Stimulated activated naive CD8-positive, alpha-beta T cell treated with anti-CD3 and anti-CD28 coated beads, Interleukin-15, amount 100 ng/mL, for 72 hours (primary cell): ENCODE results near the gene ATP2B3.
A peak's percentile ranks its signal among the peaks of the same experiment; 100 is the strongest.

Experiments used
- ATAC-seq: fragments of 150-1000 bp; cut with Tn5 transposase; 2 replicates; pipeline ENCODE4 v1.10.0; 2021; ENCODE audit warnings: mild to moderate bottlenecking, moderate library complexity
- DNase-seq, 2 donors: peaks; one replicate each; pipeline ENCODE4 v3.0.0; 2021 to 2022
- H3K27ac Mint-ChIP-seq, 2 donors: one replicate each; pipeline ENCODE4 v1.8.0; 2022; ENCODE audit warnings: mild to moderate bottlenecking in 2 of 2, mixed read lengths in 2 of 2, moderate library complexity in 2 of 2
- H3K27me3 Mint-ChIP-seq: one replicate; pipeline ENCODE4 v1.8.0; 2022; ENCODE audit warnings: mixed read lengths
- H3K4me1 Mint-ChIP-seq: one replicate; pipeline ENCODE4 v1.8.0; 2022; ENCODE audit warnings: mild to moderate bottlenecking, mixed read lengths
- H3K4me3 Mint-ChIP-seq, 2 donors: one replicate each; pipeline ENCODE4 v1.8.0; 2022; ENCODE audit warnings: mild to moderate bottlenecking in 2 of 2, mixed read lengths in 2 of 2, moderate library complexity in 1 of 2
- H3K9me3 Mint-ChIP-seq, 2 donors: one replicate each; pipeline ENCODE4 v1.8.0; 2022; ENCODE audit warnings: mixed read lengths in 2 of 2

Gene ATP2B3

DNA sequence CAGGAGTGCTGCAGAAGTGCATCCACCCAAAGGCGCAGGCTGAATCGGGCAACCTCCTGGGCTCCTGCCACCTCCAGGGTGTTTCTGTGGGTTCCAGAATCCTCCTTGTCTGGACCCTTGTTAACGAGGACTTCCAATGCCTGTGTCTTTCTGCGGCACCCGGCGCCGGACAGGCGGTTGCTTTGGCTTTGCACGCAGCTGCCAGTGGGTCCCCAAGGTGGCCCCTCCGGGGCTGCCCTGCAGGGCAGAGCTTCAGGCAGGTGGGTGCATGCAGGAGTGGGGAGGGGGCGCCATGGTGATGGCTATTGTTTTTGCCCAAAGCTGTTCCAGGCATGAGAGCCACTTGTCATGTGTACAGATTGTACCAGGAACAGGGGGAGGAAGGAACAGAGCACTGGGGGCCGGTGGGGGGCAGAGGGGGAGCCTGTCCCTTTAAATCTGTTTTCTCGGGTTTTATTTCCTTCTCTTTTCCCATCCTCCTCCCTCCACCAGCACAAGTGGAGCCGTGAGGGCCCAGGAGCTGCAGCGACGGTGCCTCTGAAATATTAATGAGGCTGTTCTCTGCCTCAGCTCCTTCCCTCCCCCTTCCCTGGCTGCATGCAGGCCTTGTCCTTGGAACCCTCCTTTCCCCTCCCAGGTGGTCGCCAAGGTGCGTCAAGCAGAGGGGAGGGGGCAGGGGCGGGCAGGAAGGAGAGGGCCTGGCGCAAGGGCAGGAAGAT, 13.1 kb downstream of the ATP2B3 start:
- Mint-ChIP-seq H3K27ac (no peak overlapping the region), H3K4me1 (no peaks in the 10 kb centered on the region), H3K4me3 (no peak overlapping the region), H3K9me3 (no peaks in the 10 kb centered on the region), H3K27me3 (no peaks in the 10 kb centered on the region)
- DNase-seq (no peak), ATAC-seq (no peak)

DNA sequence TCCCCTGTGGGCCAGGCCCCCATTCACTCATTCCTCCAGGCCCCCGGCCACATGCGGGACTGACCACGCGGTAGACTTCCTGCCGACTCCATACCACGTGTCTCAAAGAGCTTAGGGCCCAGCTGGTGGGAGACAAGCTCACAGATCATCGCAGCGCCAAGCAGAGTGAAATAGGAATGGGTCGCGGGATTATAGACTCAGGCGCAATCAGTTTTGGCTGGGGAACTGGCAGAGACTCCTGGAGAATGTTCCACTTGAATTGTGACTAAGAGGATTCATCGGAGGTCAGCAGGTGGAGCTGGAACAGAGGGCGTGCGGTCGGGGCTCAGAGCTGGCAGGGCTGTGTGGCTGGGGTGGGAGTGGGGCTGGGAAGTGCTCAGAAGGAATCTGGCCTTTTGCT, 15.6 kb downstream of the ATP2B3 start:
- H3K27ac Mint-ChIP-seq = no peak overlapping the region
- DNase-seq = no peak
- H3K4me3 Mint-ChIP-seq = no peak overlapping the region

DNA sequence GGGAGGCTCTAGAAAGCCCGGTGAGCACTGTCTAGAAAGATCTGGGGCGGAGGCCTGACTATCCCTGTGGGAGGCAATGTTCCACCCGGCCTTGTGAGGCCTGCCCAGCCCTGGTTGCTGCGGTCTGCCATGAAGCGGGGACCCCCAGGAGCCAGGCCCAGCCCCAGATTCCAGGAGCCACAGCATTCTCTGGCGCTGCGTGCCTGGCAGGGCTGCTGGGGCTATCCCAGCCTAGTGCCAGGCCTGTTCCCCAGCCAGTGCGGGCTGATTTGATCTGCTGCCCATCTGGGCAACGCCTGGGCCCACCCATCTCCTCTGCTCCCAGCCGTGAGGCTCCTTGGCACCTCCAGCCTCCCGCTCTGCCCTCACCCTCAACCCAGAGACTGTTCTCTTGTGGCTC, 19.6 kb downstream of the ATP2B3 start:
- Mint-ChIP-seq H3K4me3 (no peak overlapping the region), H3K4me1 (no peaks in the 10 kb centered on the region)

More for the DNA sequence above, 15.6 kb downstream of the ATP2B3 start:
- H3K9me3 Mint-ChIP-seq = no peaks in the 10 kb centered on the region
- H3K27me3 Mint-ChIP-seq = no peaks in the 10 kb centered on the region
- no peaks in the 10 kb centered on the region for H3K4me1 Mint-ChIP-seq
- ATAC-seq = no peak

GRCh38 chrX:153537526-153538295, 20.3 kb downstream of the ATP2B3 start:
- DNase-seq = no peak
- Mint-ChIP-seq H3K4me1 (no peaks in the 10 kb centered on the region), H3K9me3 (no peaks in the 10 kb centered on the region), H3K27me3 (no peaks in the 10 kb centered on the region), H3K27ac (no peak overlapping the region), H3K4me3 (no peak overlapping the region)
- no peak for ATAC-seq

More for the DNA sequence above, 19.6 kb downstream of the ATP2B3 start:
- Mint-ChIP-seq H3K9me3 (no peaks in the 10 kb centered on the region), H3K27me3 (no peaks in the 10 kb centered on the region), H3K27ac (no peak overlapping the region)
- DNase-seq = no peak
- no peak for ATAC-seq

GRCh38 chrX:153538424-153538823, 21.0 kb downstream of the ATP2B3 start:
- Mint-ChIP-seq H3K27ac (no peak overlapping the region), H3K27me3 (no peaks in the 10 kb centered on the region), H3K4me3 (no peak overlapping the region), H3K4me1 (no peaks in the 10 kb centered on the region), H3K9me3 (no peaks in the 10 kb centered on the region)
- ATAC-seq (no peak), DNase-seq (no peak)

GRCh38 chrX:153539171-153539978, 21.9 kb downstream of the ATP2B3 start:
- H3K9me3 Mint-ChIP-seq = no peaks in the 10 kb centered on the region
- no peaks in the 10 kb centered on the region for H3K4me1 Mint-ChIP-seq
- H3K27ac Mint-ChIP-seq = no peak overlapping the region
- H3K27me3 Mint-ChIP-seq = no peaks in the 10 kb centered on the region
- DNase-seq = peak; percentile 50 to 60
- ATAC-seq = peak; percentile 76
- no peak overlapping the region for H3K4me3 Mint-ChIP-seq

- no peaks in the 10 kb centered on the region for H3K27me3 Mint-ChIP-seq
- H3K27ac Mint-ChIP-seq = no peak overlapping the region
- ATAC-seq = no peak
- H3K4me3 Mint-ChIP-seq = no peak overlapping the region
- DNase-seq = no peak
- H3K9me3 Mint-ChIP-seq = no peaks in the 10 kb centered on the region
- H3K4me1 Mint-ChIP-seq = no peaks in the 10 kb centered on the region
Observed at GRCh38 chrX:153539979-153540358, 22.5 kb downstream of the ATP2B3 start.

DNA sequence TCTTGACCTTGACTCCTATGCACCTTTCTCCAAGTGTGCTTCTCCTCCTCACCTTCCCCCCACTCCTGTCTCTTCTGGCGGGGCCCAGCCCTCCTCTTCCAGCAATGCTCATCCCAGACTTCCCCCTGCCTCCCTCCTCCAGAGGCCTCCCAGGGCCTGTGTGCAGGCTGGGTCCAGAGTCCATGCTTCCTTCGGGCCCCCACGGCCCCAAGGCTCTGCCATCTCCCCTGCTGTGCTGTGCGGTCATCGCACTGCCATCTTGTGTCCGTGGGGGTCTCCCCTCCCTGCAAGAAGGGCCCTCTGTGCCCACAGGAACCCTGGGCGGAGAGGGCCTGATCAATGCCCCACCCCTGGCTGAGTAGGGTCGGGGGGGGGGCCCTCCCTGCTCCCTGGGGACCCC, 27.3 kb downstream of the ATP2B3 start:
- Mint-ChIP-seq H3K4me1 (no peaks in the 10 kb centered on the region), H3K27ac (no peak overlapping the region), H3K4me3 (no peak overlapping the region), H3K9me3 (no peaks in the 10 kb centered on the region), H3K27me3 (peaks cover 9% of the 10 kb centered on the region)
- ATAC-seq (no peak), DNase-seq (no peak)

DNA sequence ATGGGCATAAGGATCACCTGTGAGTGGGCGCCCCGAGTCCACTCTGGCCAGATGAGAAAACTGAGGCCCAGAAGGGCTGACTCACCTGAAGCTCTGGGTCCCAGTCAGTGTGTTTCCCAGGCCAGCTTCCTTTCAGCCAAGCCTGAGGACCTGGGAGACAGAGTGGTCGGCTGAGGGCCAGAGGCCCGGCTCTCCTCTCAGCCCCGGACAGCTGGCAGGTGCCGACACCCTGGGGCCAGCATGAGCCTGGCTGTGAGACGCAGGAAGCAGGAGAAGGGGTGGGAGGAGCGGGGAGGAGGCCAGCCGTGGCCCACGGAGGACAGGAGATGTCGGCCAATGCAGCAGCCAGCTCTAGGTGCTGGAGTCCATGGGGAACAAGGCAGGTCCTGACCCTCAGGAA, 28.9 kb downstream of the ATP2B3 start:
- H3K27me3 Mint-ChIP-seq = peaks cover 9% of the 10 kb centered on the region
- DNase-seq (no peak), ATAC-seq (no peak)
- H3K27ac Mint-ChIP-seq = no peak overlapping the region
- no peak overlapping the region for H3K4me3 Mint-ChIP-seq
- no peaks in the 10 kb centered on the region for H3K4me1 Mint-ChIP-seq
- H3K9me3 Mint-ChIP-seq = no peaks in the 10 kb centered on the region

DNA sequence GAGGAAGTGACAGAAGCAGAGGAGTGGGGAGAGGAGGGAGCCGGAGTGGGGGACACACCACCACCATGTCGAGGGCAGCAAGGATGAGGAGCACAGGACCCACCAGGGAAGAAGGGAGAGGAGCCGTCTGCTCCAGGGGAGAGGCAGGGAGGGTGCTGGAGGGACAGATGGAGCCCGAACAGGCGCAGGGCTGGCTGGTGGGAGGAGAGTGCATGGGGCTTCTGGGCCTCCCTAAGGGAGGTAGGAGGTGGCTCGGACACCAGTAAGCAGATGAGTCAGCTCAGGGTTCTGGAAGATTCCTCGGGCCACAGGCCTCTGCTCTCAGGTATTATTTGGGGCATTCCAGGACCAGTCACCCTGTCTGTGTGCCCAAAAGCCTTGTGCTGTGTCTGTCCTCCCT, 29.8 kb downstream of the ATP2B3 start:
- no peak for DNase-seq
- H3K4me3 Mint-ChIP-seq = no peak overlapping the region
- no peaks in the 10 kb centered on the region for H3K4me1 Mint-ChIP-seq
- ATAC-seq = no peak
- peaks cover 9% of the 10 kb centered on the region for H3K27me3 Mint-ChIP-seq
- H3K9me3 Mint-ChIP-seq = no peaks in the 10 kb centered on the region
- H3K27ac Mint-ChIP-seq = no peak overlapping the region

DNA sequence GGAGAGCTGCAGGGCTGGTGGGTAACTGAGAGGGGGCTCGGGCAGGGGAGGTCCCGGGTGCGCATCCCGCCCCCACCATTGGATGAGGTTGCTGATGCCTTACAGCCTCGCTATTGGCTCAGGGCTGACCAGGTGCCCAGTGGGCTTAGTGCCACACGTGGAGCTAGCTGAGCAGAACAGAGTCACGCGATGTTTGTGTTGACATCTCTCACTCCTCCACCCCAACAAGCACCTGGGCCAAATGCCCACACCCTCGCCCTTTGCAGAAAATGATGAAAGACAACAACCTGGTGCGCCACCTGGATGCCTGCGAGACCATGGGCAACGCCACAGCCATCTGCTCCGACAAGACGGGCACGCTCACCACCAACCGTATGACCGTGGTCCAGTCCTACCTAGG, 31.8 kb downstream of the ATP2B3 start:
- Mint-ChIP-seq H3K9me3 (no peaks in the 10 kb centered on the region), H3K27ac (no peak overlapping the region), H3K4me3 (no peak overlapping the region), H3K4me1 (no peaks in the 10 kb centered on the region), H3K27me3 (peaks cover 9% of the 10 kb centered on the region)
- no peak for ATAC-seq
- DNase-seq = no peak

DNA sequence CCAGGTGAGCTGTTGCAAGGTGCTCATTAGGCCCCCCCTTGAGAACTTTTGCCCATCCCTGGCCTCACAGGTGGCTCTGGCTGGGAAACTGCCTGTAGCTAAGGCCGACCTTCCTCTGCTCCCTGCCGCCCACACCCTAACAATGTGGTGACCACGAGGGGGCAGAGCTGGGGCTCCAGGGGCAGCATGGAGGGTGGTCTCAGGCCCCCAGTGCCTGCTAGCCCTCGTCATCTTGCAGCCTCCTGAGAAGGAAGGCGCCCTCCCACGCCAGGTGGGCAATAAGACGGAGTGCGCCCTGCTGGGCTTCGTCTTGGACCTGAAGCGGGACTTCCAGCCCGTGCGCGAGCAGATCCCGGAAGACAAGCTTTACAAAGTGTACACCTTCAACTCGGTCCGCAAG, 32.4 kb downstream of the ATP2B3 start:
- Mint-ChIP-seq H3K9me3 (no peaks in the 10 kb centered on the region), H3K27ac (no peak overlapping the region), H3K4me3 (no peak overlapping the region), H3K4me1 (no peaks in the 10 kb centered on the region), H3K27me3 (peaks cover 9% of the 10 kb centered on the region)
- no peak for ATAC-seq
- no peak for DNase-seq

DNA sequence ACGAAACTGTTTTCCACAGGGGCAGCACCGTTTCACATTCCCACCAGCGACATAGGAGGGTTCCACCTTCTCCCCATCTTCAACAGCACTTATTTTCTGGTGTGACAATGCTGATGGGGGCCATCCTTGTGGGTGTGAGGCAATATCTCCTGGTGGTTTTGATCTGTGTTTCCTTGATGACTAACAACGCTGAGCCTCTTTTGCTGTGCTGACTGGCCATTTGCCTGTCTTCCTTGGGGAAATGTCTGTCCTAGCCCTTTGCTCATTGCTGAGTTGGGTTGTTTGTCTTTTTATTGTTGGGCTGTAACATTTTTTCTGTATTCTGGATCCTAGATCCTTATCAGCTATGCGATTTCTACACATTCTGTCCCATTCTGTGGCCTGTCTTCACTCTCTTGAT, 33.7 kb downstream of the ATP2B3 start:
- Mint-ChIP-seq H3K9me3 (no peaks in the 10 kb centered on the region), H3K4me1 (no peaks in the 10 kb centered on the region), H3K4me3 (no peak overlapping the region), H3K27me3 (peaks cover 9% of the 10 kb centered on the region), H3K27ac (no peak overlapping the region)
- ATAC-seq (no peak), DNase-seq (no peak)

DNA sequence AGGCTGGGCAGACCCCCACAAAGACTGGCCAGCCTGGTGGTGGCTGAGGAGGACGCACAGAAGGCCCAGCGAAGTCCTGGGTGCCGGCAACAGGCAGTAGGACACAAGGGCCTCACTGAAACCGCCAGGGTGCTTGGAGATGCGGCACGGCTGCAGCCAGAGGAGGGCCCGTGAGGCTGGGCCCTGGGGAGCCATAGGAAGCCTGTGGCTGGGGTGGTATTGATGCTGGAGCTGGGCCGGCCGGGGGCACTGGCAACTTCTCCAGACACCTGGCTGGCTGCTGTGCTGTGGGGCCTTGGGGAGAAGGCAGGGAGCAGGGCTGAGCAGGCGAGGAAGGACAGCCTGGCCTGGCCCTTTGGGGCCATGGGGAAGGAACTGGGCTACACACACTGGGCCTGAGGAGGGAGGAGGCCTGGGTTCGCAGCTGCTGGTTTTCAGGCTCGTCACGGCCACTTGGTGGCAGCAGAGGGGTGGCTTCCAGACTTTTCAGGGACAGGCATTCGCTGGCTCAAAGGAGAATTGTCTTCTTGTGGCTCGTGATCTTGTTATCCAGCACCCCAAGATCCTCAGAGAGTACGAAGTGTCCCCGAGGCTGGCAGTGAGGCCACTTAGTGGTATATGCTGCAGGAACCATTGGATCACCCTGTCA, 37.2 kb downstream of the ATP2B3 start:
- no peaks in the 10 kb centered on the region for H3K27me3 Mint-ChIP-seq

GRCh38 chrX:153556767-153557166, 39.3 kb downstream of the ATP2B3 start:
- no peak overlapping the region for H3K4me3 Mint-ChIP-seq
- DNase-seq = no peak
- no peaks in the 10 kb centered on the region for H3K9me3 Mint-ChIP-seq
- no peak for ATAC-seq
- no peaks in the 10 kb centered on the region for H3K27me3 Mint-ChIP-seq
- H3K4me1 Mint-ChIP-seq = peaks cover 12% of the 10 kb centered on the region
- no peak overlapping the region for H3K27ac Mint-ChIP-seq

More for the DNA sequence above, 37.2 kb downstream of the ATP2B3 start:
- Mint-ChIP-seq H3K27ac (peak overlapping the region in 1 of 2 donors; percentile 71), H3K4me3 (no peak overlapping the region), H3K9me3 (no peaks in the 10 kb centered on the region), H3K4me1 (peaks cover 6% of the 10 kb centered on the region)
- ATAC-seq = peak; percentile 75
- peak; percentile 39 to 62 for DNase-seq
